Measurements from ENCODE around the gene TBC1D8.

- TF ChIP-seq EZH2phosphoT487 (IDR thresholded peaks at IDR 0.05; ENCODE audit: borderline replicate concordance, low read length): no peak
- TF ChIP-seq CTCF (IDR thresholded peaks at IDR 0.05; ENCODE audit: low read depth, low read length, poor library complexity, severe bottlenecking): peak; percentile 88
Observed at GRCh38 chr2:101012706-101013181, 138.4 kb downstream of the TBC1D8 start.

Measured in DOHH2 (cell line).